Activated CD4-positive, alpha-beta T cell treated with anti-CD3 and anti-CD28 coated beads, Interleukin-2, amount 50 U/mL, for 24 hours (primary cell): ENCODE results near the gene ABCA2.
"Not testable (repeated sequence)": the region's sequence is repeated elsewhere in the genome, so short reads cannot be mapped to it uniquely, and the experiment has no call there.

Experiments used
- DNase-seq, 2 donors: peaks; one replicate each; pipeline ENCODE4 v3.0.0-alpha.2; 2020; ENCODE audit warnings: low read depth in 1 of 2, low spot score in 1 of 2

The ABCA2 gene

DNA sequence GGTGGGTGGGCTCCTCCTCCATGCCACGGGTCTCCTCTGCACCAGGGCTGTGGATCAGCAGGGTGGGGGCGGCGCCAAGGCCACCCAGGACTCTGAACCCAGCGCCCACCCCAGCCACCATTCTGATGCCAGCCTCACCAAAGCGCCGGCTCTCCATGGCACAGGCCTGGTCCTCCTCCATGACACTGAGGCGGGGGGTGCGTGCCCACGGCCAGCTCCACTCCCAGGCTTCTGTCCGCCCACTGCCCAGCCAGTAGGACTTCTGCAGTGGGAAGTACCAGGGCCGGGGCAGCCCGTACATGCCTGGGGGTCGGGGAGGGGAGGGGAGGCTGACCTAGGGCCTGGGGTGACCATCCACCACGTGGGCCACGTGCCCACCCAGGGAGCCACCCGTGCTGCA is 11.6 kb downstream of the ABCA2 start:
- no peak for DNase-seq

DNA sequence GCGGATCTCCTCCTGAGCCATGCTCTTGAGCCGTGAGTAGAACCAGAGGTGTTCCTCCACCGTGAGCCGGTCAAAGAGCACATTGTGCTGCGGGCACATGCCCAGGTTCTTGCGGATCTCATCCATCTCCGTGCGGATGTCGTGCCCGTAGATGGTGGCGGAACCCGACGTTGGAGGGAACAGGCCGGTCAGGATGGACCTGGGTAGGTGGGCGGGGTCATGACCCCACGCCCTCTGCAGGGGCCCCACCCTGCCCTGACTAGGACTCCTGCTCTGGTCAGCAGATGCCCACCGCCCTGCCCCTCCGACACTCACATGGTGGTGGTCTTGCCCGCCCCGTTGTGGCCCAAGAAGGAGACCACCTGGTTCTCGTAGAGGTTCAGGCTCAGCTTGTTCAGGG is 12.1 kb downstream of the ABCA2 start:
- no peak for DNase-seq

DNA sequence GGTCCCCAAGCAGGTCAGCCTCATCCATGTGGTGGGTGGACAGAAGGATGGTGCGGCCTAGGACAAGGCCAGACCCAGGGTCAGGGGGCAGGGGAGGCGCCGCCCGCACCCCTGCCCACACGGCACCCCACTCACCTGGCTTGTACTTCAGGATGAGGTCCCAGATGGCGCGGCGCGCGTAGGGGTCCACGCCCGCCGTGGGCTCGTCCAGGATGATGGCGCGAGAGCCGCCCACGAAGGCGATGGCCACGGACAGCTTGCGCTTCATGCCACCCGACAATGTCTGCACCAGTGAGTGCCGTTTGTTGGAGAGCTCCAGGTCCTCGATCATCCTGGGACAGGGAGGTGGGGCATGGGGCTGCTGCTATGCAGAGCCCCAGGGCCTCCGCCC is 12.5 kb downstream of the ABCA2 start:
- DNase-seq, result no peak

DNA sequence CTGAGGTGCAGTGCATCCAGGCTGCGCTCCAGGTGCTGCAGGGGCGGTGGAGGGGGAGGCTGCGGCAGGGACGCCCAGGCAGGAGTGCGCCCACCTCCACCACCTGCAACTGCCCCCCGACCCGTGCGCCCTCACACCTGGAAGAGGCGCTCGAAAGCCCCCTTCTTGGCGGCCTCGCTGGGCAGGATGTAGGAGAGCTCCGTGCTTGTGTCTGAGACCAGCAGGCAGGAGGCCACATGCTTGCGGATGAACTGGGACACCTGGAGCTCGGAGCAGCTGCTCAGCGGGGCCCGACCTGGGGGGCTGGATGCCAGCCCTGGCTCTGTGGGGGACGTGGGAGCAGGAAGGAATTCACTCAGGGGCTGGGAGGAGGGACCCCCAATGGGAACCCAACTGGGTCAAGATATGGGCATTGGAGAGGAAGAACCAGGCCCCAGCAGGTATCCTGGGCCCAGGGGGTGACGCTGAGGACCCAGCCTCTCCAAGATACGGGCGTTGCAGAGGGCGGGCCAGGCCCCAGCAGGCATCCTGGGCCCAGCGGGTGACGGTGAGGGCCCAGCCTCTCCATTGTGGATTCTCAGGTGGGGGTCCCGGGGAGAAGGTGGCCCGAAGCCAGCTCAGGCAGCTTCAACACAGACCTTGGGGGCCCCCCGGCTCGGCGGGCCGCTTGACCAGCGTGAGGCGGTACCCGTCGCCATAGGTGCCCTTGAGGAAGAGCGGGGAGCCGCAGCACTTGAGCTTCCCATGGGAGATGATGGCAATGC is 13.1 kb downstream of the ABCA2 start:
- no peak for DNase-seq

DNA sequence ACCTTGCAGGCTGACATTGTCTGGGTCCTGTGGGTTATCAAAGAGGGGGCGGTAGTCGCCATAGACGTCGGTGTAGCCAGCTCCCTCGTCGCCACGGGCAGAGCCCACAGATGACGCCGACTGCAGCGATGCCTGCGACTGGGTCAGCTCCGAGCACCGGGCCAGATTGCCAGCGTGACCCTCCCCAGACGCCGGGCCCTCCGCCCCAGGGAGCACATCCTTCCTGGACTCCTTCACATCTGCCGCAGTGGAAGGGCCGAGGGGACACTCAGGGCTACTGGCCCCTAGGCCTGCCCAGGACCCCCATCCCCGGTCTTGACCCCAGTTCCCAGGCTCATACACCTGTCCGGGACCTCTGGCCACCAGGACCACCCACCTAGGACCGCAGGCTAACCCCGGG is 13.9 kb downstream of the ABCA2 start:
- no peak for DNase-seq

DNA sequence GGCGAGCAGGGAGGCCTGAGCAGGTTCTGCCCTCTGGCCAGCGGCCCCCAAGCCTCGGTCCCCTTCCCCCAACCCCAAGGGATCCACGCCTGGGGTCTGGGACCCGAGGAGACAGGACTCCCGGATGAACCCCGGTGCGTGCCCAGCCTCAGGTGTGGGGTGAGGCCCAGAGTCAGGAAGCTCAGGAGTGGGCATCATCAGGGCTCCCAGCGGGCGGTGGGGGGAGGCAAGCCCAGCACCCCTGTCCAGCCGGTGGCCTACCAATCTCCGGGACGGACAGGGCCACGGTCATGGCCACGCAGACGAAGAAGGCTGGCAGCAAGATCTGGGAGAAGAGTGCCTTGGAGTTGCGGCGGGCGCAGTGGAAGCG is 14.5 kb downstream of the ABCA2 start:
- DNase-seq, result no peak

DNA sequence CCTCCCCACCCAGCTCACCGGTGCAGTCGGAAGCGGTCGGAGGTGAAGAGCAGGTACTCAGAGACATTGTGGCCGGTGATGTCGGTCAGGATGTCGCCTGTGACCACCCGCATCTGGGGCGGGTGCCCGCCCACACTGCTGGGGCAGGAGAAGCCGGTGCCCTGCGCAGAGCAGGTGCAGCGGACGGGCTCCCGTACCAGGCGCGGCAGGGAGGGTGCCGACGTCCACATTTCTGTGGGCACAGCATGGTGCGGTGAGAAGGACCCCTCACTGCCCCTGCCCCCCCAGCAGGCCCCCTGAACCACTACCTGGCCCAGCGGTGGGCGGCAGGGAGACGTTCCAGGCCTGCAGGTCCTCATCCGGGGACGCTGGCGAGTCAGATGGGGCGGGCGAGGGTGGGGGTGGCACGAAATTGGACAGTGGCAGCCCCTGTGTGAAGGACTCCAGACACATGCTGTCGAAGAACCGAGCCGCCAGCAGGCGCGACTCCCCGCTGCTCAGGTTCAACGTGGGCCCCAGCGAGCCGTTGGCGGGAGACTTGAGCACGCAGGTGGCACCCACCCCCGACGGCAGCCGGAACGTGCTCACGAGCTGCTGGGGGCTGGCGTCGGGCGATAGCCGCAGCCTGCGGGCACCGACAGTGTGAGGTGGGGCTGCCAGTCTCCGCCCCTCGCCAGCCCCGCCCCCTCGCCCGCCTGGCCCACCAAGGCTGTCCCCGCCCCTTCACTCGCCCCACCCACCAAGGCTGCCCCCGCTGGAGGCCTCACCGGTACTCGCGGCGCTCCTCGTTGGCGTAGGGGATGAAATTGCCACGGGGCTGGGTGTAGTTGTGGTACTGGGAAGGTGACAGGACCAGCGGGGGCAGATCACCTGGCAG is 15.1 kb downstream of the ABCA2 start:
- no peak for DNase-seq

DNA sequence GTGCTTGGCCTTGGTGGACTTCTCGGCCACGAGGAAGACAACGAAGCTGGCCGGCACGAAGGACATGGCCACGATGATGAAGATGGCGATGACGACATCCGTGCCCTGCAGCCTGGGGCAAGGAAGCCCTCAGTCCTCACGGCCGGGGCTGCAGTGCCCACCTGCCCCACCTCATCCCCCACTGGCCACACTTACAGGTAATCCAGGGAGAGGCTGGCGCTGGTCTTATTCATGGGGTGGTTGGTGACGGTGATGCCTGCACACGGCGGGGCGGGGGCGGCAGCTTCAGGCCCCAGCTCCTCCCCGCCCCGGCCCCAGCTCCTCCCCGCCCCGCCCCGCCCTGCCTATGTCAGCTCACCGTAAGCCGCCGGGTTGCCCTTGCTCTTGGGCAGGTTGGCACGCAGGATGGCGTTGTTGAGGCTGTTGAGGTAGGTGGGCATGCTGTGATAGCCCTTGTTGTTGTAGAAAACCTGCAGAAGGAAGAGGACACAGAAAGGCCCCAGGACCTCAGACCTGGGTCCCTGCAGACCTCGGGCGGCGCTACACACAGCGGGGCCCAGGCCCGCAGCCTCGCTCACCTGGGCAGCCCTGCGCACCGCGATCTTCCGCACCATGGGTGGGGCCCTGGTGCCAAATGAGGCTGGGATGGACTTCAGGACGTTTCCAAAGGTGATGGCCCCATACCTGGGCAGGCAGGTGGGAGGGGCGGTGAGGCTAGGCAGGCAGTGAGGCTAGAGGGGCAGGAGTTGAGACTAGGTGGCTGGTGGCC is 15.9 kb downstream of the ABCA2 start:
- DNase-seq, result no peak

DNA sequence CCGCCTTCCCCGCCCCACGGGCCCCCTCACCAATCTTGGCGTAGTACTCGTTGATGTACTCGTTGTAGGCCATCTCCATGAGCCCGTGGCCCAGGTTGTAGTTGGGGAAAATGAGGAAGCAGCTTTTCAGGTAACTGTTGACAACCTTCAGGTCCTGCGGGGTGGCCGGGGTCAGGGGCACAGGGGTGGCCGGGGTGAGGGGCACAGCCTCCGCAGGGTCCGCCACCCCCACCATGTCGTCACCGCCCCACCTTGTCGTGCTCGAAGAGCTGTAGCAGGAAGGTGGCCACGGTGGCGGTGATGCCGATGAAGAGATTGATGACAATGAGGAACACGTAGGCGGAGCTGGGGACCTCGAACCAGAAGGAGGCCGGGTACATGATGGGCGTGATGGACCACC is 16.9 kb downstream of the ABCA2 start:
- no peak for DNase-seq

DNA sequence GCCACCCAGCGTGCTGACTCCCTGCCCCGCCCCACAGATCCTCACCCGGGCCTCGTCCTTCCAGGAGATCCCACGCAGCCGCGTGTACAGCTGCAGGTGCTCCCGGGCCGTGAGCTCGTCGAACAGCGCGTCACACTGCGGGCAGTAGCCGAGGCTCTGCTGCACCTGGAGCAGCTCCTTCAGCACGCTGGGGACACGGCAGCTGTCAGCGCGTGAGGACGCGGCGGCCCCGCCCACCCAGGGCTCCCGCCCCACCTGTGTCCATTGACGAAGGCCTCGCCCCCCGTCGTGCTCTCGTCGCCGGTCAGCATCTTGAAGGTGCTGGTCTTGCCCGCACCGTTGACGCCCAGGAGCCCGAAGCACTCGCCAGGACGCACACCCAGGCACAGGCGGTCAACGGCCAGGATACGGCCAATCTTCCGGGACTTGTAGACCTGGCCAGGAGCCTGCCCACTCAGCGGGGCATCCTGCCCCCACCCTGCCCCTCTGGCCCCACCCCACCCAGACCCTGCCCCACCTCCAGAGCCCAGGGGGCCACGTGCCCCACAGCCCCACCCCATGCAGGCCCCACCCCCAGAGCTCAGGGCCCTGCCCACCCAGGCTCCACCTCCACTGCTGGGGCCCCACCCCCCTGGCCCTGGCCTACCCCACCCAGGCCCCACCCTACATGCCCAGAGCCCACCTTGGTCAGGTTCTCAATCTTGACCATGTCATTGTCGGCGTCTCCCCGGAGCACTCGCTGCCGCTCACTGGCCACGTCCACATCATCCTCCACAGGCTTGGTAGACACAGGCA is 17.9 kb downstream of the ABCA2 start:
- no peak for DNase-seq

DNA sequence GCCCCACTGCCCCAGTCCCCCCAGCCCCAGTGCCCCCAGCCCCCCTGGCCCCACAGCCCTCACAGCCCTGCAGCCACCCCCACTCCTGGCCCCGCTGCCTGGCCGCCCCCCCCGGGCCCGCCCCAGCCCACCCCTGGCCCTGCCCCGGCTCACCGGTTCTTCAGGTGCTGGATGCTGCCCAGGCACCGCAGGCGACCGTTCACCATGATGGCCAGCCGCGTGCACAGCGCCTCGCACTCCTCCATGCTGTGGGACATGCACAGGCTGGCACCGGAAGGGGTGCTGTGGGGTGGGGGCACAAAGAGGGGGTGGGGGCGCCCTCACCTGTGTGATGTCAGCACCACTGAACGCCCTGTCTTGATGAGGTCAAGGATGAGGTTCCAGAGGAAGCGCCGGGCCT is 18.8 kb downstream of the ABCA2 start:
- no peak for DNase-seq

DNA sequence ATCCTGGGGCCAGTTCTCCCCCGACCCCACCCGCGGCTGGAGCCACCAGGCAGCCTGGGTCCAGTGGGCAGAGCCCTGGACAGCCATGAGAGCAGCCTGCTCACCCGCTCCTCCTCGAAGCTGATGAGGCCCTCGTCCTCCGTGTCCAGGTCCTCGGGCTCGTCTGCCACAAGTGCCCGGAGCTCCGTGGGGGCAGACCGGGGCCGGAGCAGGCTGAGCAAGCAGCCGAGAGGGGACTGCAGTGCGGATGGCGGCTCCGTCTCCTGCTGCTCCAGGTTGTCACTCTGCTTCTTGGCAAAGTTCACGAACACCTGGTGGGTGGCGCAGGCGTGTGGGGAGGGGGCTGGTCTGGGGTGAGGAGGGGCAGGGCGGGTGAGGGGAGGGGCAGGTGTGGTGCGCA is 19.7 kb downstream of the ABCA2 start:
- DNase-seq, result no peak

DNA sequence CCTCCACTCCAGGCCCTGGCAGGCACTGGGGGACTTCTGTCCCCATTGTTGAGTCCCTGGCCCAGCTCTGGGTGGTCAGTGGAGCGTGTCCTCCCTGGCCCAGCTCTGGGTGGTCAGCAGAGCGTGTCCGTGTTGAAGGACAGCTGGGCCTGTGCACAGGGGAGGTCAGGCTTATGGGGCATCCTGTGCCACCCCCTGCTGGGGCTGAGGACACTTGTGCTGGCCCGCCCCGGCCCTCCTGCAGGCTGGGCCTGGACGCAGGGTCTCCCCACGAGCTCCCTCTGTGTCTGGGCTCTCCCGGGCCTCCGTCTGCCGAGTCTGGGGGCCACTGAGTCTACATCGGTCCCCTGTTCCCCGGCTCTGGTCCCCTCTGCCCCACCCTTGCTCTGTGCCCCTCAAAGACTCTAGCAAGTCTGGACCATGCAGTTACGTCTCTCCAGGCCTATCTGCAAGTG is 20.2 kb downstream of the ABCA2 start:
- DNase-seq, result no peak

DNA sequence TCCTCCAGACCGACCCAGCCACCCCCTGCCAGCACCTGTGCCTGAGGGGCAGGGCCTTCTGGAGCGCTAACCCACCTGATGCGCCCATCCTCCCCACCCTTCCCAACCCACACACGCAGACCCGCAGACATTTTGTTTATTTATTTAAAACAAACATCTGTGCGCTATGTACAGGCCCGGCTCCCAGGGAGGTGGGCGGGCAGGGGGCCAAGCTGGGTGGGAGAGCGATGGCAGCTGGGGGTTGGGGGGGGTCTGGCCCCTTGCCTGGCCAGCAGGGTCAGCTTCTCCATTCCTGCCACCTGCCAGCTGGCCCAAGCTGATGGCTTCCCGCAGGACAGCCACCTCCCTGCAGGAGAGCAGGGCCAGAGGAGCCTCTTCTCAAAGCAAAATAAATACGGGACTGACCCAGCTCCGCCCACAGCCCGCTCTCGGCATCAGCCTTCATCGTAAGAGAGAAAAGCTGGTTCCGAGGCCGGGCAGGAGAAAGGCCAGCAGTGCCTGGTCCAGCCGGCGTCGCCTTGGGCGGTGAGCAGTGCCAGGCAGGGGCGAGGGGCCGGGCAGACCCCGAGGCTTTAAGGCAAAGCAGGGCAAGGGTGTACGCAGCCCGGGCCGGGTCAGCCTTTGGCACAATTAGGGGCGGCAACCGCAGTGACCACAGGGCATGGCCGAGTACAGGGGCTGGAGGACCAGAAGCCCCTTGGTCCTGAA is 20.8 kb downstream of the ABCA2 start:
- no peak for DNase-seq

DNA sequence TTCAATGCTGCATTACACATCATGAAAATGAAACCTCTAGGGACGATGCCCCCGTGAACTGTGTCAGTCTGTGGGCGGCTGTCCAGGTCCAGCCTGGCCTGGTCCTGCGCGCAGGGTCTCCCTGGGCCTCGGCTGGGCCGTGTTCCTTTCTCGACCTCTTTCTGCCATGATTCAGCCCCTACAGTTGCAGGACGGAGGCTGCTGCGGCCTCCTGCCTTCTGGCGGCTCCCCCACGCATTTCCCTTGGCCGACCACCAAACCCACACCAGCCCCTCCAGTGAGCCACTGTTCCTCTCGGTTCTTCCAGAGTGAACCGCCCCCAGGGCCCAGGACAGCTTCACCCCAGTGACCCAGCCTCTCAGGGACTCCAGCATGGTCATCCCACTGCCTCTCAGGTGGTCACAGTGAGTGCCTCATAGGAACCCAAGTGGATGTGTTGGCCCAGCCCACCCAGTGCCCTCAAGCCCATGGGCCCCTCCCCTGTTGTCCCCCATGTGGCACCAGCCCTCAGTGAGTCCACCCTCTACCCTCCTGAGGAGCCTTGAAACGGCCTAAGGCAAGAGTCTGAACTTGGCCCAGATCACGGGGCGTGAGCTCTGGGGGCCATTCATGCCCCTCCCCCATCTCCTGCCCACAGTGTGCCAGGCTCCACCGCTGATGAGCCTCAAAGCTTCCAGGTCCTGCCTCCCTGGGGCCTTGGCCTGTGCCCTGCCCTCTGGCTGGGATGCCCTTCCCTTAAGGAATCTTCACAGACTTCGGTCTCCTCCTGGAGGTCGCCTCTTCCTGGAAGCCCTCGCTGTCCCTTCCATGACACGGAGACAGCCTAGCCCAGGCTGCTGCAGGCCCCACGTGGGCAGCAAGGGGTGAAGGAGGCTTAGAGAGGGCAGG is 21.7 kb downstream of the ABCA2 start:
- no peak for DNase-seq

DNA sequence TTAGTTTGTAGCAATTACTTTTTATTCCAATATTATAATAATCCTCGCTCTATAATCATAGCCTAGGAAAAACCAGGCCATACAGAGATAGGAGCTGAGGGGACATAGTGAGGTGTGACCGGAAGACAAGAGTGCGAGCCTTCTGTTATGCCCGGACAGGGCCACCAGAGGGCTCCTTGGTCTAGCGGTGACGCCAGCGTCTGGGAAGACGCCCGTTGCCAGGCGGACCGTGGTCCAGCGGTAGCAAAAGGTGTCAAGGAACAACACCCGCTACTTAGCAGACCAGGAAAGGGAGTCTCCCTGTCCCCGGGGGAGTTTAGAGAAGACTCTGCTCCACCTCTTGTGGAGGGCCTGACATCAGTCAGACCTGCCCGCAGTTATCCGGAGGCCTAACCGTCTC is 23.8 kb downstream of the ABCA2 start:
- DNase-seq, result not testable (repeated sequence)

DNA sequence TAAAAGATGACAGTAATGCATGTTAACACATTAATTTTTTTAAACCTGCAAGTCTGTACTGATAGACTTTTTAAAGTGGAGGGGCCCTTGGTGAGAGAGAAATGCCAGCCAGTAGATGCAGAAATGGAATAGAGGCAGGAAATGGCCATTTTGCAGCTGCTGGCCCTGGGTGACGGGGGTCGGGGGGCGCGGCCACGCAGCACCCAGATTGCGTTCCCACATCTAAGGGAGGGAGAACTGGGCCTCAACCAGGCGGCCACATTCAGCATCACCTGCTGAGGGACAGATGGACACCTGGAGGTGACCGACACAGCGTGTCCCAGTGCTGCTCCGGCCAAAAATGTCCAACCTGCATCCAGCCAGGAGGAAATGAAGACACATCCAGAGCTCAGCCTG is 25.4 kb downstream of the ABCA2 start:
- no peak for DNase-seq

DNA sequence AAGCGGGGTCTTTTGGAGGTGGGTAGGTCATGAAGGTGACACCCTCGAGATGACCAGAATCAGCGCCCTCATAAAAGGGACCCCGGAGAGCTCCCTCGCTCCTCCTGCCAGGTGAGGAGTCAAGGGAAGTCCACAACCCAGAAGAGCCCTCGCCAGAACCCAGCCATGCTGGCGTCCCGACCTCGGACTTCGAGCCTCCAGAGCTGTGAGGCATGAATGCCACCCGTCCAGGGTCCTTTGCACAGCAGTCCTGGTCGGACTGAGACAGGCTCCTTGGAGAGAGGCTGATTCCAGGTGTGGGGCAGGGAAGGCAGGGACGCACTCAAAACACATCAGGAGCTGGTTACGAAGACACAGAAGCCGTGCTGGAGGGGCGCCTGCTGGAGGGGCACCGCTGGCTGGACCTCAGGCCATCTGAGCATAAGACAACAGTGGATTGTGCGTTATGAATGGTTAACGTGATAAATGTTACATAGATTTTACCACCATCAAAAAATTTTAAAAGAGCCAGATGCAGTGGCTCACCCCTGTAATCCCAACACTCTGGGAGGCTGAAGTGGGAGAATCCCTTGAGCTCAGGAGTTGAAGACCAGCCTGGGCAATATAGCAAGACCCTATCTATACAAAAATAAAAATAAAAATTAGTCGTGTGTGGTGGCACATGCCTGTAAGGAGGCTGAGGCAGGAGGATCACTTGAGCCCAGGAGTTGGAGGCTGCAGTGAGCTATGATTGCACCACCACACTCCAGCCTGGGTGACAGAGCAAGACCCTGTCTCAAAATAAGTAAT is 26.0 kb downstream of the ABCA2 start:
- no peak for DNase-seq
